Astrocyte of the cerebellum (primary cell): ENCODE measurements around the gene NOX4.
"Not testable (repeated sequence)": the region's sequence is repeated elsewhere in the genome, so short reads cannot be mapped to it uniquely, and the experiment has no call there.

Experiments used
- DNase-seq: peaks from one replicate; pipeline ENCODE4 v3.0.0-alpha.2; 2011; ENCODE audit warnings: low read depth
- H3K4me3 ChIP-seq: 2 replicates; pipeline ENCODE4 v1.5.1; 2011; ENCODE audit warnings: mild to moderate bottlenecking, low read depth, low read length, moderate library complexity
- in situ Hi-C: cut with HindIII; loops from 2 replicates; pipeline ENCODE4 v1.10.0; 2017; ENCODE audit warnings: low sequenced_read_pairs
- TF ChIP-seq, protein P1 (sequence below): IDR thresholded peaks from 2 replicates; pipeline ENCODE4 v1.5.1; 2012; ENCODE audit warnings: low read length, low read depth, moderate library complexity, mild to moderate bottlenecking; ENCODE audit errors: missing control alignments

Gene NOX4

DNA sequence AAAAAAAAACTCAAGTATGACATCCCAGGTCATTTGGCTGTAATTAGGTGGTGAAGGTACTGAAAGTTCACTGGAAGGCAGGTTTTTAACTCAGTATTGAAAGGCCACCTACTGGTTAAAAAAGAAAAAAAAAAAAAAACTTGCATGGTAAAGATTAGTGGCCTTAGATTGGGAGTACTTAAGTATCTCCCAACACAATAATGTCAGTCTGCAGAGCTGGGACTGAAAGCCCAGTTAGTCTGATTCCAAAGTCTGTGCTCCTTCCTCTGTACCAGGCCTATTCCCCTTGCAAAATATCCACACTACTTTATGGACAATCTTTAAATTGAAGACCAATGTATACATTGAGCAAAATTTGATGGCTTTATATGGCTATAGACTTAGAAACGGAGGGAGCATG lies 85.5 kb downstream of the NOX4 start:
- DNase-seq, result no peak
- H3K4me3 ChIP-seq, result no peak overlapping the region
- in situ Hi-C loops, result no loop called here
- TF ChIP-seq, protein P1, sequence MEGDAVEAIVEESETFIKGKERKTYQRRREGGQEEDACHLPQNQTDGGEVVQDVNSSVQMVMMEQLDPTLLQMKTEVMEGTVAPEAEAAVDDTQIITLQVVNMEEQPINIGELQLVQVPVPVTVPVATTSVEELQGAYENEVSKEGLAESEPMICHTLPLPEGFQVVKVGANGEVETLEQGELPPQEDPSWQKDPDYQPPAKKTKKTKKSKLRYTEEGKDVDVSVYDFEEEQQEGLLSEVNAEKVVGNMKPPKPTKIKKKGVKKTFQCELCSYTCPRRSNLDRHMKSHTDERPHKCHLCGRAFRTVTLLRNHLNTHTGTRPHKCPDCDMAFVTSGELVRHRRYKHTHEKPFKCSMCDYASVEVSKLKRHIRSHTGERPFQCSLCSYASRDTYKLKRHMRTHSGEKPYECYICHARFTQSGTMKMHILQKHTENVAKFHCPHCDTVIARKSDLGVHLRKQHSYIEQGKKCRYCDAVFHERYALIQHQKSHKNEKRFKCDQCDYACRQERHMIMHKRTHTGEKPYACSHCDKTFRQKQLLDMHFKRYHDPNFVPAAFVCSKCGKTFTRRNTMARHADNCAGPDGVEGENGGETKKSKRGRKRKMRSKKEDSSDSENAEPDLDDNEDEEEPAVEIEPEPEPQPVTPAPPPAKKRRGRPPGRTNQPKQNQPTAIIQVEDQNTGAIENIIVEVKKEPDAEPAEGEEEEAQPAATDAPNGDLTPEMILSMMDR, result peak; percentile 12

DNA sequence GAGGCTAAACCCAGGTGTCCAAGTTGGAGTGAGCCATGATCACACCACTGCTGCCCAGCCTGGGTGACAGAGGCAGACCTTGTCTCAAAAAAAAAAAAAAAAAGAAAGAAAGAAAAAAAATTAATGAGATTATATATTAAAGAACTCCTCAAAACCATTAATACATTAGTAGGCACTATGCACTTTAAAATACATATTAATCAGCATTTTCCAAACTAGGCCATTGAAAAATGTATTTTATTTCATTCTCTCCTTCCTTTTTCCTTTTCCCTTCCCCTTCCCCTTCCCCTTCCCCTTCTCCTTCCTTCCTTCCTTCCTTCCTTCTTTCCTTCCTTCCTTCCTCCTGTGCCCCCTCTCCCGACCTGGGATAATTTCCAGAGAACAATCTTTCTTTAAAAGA lies 99.5 kb downstream of the NOX4 start:
- in situ Hi-C loops, H3K4me3 ChIP-seq, DNase-seq: not testable (repeated sequence)

- H3K4me3 ChIP-seq, in situ Hi-C loops, DNase-seq: not testable (repeated sequence)
Measured at GRCh38 chr11:89387501-89387900, 103.7 kb downstream of the NOX4 start.

GRCh38 chr11:89382986-89383385 lies 108.2 kb downstream of the NOX4 start:
- DNase-seq, H3K4me3 ChIP-seq, in situ Hi-C loops: not testable (repeated sequence)

GRCh38 chr11:89381094-89381493 lies 110.1 kb downstream of the NOX4 start:
- DNase-seq, result peak; percentile 87
- H3K4me3 ChIP-seq, result no peak overlapping the region
- in situ Hi-C loops, result no loop called here
- TF ChIP-seq, protein P1, result no peak

DNA sequence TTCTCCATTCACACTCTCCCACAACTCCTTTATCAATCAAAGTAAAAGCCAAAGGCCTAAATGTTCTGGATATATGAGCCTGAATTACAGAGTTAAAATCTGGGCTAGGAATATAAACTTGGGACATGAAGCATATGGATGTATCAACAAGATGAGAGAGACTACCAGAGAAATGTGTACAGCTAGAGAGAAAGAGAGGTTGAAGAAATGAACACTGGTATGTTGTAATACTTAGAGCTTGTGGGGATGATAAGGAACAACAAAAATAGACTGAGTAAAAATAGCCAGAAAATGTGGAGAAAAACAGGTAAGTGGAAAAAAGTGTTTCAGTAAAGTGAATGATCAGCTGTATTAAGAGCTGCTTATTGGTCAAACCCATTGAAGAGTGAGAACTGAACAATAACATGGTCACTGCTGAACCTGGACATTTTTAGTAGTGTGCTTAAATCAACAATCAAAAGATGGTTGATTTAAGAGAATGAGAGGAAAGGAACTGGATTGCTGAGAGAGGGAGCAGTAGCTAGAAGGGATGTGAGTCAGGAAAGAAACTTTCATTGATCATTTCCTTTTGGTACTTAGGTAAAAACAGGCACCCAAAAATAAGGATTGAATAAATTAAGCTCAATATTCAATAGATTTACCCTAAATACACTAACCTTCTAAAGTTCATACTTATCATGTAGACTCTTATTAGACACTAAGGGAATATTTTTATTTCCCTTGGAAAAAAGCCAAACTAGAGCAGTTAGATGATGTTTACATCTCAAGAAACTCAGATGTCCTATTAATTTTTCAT lies 111.0 kb downstream of the NOX4 start:
- DNase-seq, H3K4me3 ChIP-seq, in situ Hi-C loops: not testable (repeated sequence)

- DNase-seq, in situ Hi-C loops: not testable (repeated sequence)
Measured at GRCh38 chr11:89378986-89379385, 112.2 kb downstream of the NOX4 start.

DNA sequence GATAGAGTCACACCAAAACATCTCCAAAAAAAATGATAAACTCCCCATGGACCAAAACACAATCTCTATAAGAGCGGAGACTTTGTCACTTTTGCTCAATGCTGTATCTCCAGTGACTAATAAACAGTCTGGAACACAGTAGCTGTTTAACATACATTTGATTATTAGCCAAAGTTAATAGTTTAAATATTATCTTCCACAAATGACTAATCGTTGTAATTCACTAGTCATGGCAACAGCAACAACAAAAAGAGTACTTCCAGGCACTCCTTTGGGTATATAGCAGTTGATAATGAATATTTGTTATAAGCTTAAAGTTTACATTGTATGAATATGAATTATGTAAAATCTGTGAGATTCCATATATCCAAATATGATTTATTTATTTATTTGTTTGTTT lies 121.8 kb downstream of the NOX4 start:
- DNase-seq, H3K4me3 ChIP-seq, in situ Hi-C loops: not testable (repeated sequence)

More at GRCh38 chr11:89378986-89379385, 112.2 kb downstream of the NOX4 start:
- H3K4me3 ChIP-seq, result not testable (repeated sequence)

DNA sequence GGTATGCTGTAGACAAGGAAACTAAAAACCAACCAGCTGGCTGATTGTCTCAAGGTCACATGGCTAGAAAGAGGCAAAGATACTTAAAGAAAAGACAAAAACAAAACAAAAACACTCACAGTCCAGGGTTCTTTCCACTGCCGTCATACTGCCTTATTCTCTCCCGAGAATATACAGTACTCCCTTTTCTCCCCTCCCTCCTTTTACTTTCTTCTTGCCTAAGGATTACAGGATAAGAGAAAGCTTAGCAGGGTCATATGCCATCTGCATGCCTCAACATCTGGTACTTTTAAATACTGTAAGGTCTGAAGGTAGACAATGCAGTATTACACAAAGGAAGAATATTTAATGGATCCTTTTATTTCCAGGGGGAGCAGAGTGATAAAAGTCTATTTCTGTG lies 126.3 kb downstream of the NOX4 start:
- H3K4me3 ChIP-seq, DNase-seq, in situ Hi-C loops: not testable (repeated sequence)

DNA sequence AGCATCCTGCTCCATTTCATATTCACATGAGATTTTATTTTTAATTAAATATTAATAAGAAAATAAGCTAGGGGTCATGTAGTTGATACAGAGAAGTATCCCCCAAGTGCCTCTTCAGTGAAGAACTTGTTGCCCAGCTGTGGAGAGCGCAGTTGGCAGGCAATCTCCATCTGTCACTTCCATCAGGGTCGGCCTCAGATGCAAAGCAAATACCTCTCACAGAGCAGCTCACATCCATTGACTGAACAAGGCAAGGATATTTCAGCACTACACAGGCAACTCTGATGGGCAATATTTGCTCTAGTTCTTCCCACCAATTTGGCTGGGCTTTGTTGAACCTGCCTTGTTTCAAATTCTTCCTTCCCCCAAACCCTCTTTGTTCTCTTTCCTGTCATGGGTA lies 129.4 kb downstream of the NOX4 start:
- no peak overlapping the region for H3K4me3 ChIP-seq
- TF ChIP-seq, protein P1, result no peak
- DNase-seq, result no peak
- in situ Hi-C loops, result no loop called here

DNA sequence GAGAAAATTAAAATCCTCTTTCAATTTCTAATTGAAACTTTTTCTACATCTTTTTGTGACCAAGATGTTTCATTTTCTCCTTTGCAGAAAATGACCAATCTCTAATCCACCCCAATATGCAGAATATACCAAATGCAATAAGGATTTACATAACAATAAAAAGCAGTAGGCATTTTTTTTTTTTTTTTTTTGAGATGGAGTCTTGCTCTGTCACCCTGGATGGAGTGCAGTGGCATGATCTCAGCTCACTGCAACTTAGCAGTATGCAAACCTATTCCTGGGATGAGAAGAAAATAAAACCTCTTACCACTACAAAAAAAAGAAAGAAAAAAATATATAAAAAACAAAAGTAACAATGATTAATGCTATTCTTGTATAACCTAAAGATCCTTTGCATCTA lies 132.0 kb downstream of the NOX4 start:
- in situ Hi-C loops, H3K4me3 ChIP-seq, DNase-seq: not testable (repeated sequence)
